ENCODE measurements around the gene CGNL1. TPM values are rescaled to one million over a fixed set of nuclear protein-coding genes. Genes with fewer than 3 reads are reported as not detected.

Gene CGNL1
- total RNA-seq, 2 donors from 2014 or later: 82.6 to 98.0 TPM

GRCh38 chr15:57405133-57405532 is 28.8 kb downstream of the CGNL1 start:
- Mint-ChIP-seq H3K4me1 (peaks cover 54% of the 10 kb centered on the region), H3K36me3 (ENCODE audit: low read depth) (peaks cover 55% of the 10 kb centered on the region), H3K9me3 (peaks cover 6% of the 10 kb centered on the region), H3K27ac (peak overlapping the region; percentile 65), H3K4me3 (no peak overlapping the region), H3K27me3 (ENCODE audit: insufficient read depth) (no peaks in the 10 kb centered on the region)
- no peak for DNase-seq
- Histone ChIP-seq H3K9me3 (ENCODE audit: control insufficient read depth, low read length) (peaks cover 14% of the 10 kb centered on the region), H3K4me1 (ENCODE audit: control insufficient read depth, insufficient read depth, low read length) (peaks cover 40% of the 10 kb centered on the region), H3K27ac (ENCODE audit: low read depth, low read length) (no peak overlapping the region), H3K9ac (ENCODE audit: extremely low read depth, low read length, poor library complexity, severe bottlenecking) (peak overlapping the region; percentile 11), H3K4me3 (ENCODE audit: low read length) (no peak overlapping the region), H3K27me3 (ENCODE audit: control insufficient read depth, insufficient read depth, low read length, poor library complexity, severe bottlenecking) (no peaks in the 10 kb centered on the region), H3K36me3 (ENCODE audit: control insufficient read depth, insufficient read depth, low read length) (peaks cover 32% of the 10 kb centered on the region)
- no peak for TF ChIP-seq CTCF (conservative IDR thresholded peaks at IDR 0.05)
- WGBS, 2 experiments (ENCODE audit: insufficient coverage in 1 of 2, insufficient read length in 1 of 2): 73 to 76% methylated on average over 4 to 5 of the region's 5 CpGs

- 78 to 94% methylated on average over 3 to 6 of the region's 7 CpGs for WGBS, 2 experiments (ENCODE audit: insufficient coverage in 1 of 2, insufficient read length in 1 of 2)
- Mint-ChIP-seq H3K9me3 (peaks cover 6% of the 10 kb centered on the region), H3K27me3 (ENCODE audit: insufficient read depth) (no peaks in the 10 kb centered on the region), H3K4me3 (no peak overlapping the region), H3K36me3 (ENCODE audit: low read depth) (peaks cover 59% of the 10 kb centered on the region), H3K27ac (peak overlapping the region; percentile 65), H3K4me1 (peaks cover 63% of the 10 kb centered on the region)
- H3K4me1 ChIP-seq (ENCODE audit: control insufficient read depth, insufficient read depth, low read length): peaks cover 47% of the 10 kb centered on the region
- H3K27ac ChIP-seq (ENCODE audit: low read depth, low read length): no peak overlapping the region
- H3K4me3 ChIP-seq (ENCODE audit: low read length): no peak overlapping the region
- DNase-seq: no peak
- H3K9me3 ChIP-seq (ENCODE audit: control insufficient read depth, low read length): peaks cover 13% of the 10 kb centered on the region
- peaks cover 39% of the 10 kb centered on the region for H3K36me3 ChIP-seq (ENCODE audit: control insufficient read depth, insufficient read depth, low read length)
- no peak for TF ChIP-seq CTCF (conservative IDR thresholded peaks at IDR 0.05)
- no peak overlapping the region for H3K9ac ChIP-seq (ENCODE audit: extremely low read depth, low read length, poor library complexity, severe bottlenecking)
- no peaks in the 10 kb centered on the region for H3K27me3 ChIP-seq (ENCODE audit: control insufficient read depth, insufficient read depth, low read length, poor library complexity, severe bottlenecking)
Measured at GRCh38 chr15:57406062-57406772, 29.9 kb downstream of the CGNL1 start.

- Mint-ChIP-seq H3K27ac (no peak overlapping the region), H3K36me3 (ENCODE audit: low read depth) (peaks cover 34% of the 10 kb centered on the region), H3K9me3 (no peaks in the 10 kb centered on the region), H3K4me1 (peaks cover 70% of the 10 kb centered on the region), H3K4me3 (no peak overlapping the region), H3K27me3 (ENCODE audit: insufficient read depth) (no peaks in the 10 kb centered on the region)
- Histone ChIP-seq H3K9ac (ENCODE audit: extremely low read depth, low read length, poor library complexity, severe bottlenecking) (no peak overlapping the region), H3K9me3 (ENCODE audit: control insufficient read depth, low read length) (no peaks in the 10 kb centered on the region), H3K4me1 (ENCODE audit: control insufficient read depth, insufficient read depth, low read length) (peaks cover 30% of the 10 kb centered on the region), H3K27ac (ENCODE audit: low read depth, low read length) (no peak overlapping the region), H3K27me3 (ENCODE audit: control insufficient read depth, insufficient read depth, low read length, poor library complexity, severe bottlenecking) (no peaks in the 10 kb centered on the region), H3K4me3 (ENCODE audit: low read length) (no peak overlapping the region), H3K36me3 (ENCODE audit: control insufficient read depth, insufficient read depth, low read length) (peaks cover 28% of the 10 kb centered on the region)
- DNase-seq: no peak
- 72% methylated on average over 2 of the region's 3 CpGs; no CpG with 5 or more reads in 1 of the 2 experiments for whole genome bisulfite sequencing, 2 experiments (ENCODE audit: insufficient coverage in 1 of 2, insufficient read length in 1 of 2)
- TF ChIP-seq CTCF (conservative IDR thresholded peaks at IDR 0.05): no peak
Measured at GRCh38 chr15:57410373-57410772, 34.1 kb downstream of the CGNL1 start.

Measured in endodermal cell (in vitro differentiated cells).